SK-N-SH (cell line): ENCODE data around the gene KBTBD4. TPM values are rescaled to one million over a fixed set of nuclear protein-coding genes. Genes with fewer than 3 reads are reported as not detected.

Experiments used
- CTCF ChIA-PET: fragments of 300-600, 350-600 bp; formaldehyde crosslinking; extraction: SDS; loops from one replicate; lab custom pipeline; 2021; lab: Yijun Ruan, JAX
- POLR2A ChIA-PET: fragments of 350-600 bp; sonication (Branson Sonifier 250); formaldehyde crosslinking; extraction: SDS; loops from one replicate; lab custom pipeline; 2020; ENCODE audit warnings: antibody characterized with exemption, inconsistent platforms; lab: Yijun Ruan, JAX
- DNase-seq: peaks from one replicate; pipeline ENCODE4 v3.0.0; 2012
- H2AFZ ChIP-seq: fragments of 200-600 bp; sonication (generic); 2 replicates; pipeline ENCODE4 v1.8.1; 2016; ENCODE audit warnings: antibody characterized with exemption, mild to moderate bottlenecking, low read depth
- H3F3A ChIP-seq: fragments of 200-600 bp; sonication (generic); replicated peaks from 2 replicates; pipeline ENCODE3; 2016; ENCODE audit warnings: antibody characterized with exemption, mild to moderate bottlenecking; ENCODE audit not compliant: insufficient read depth
- H3K27ac ChIP-seq, 2 experiments: fragments of 200-500 bp in 1 of 2; fragments of 200-600 bp in 1 of 2; sonication (Bioruptor generic) in 1 of 2; sonication (generic), shearing (Covaris generic) in 1 of 2; 2 replicates each; pipeline versions ENCODE4 v1.5.1 to v1.6.1; 2014 to 2016; ENCODE audit warnings: low read depth in 2 of 2, inconsistent platforms in 1 of 2, low read length in 1 of 2, mild to moderate bottlenecking in 1 of 2, mixed read lengths in 1 of 2
- H3K27me3 ChIP-seq: fragments of 200-600 bp; sonication (generic), shearing (Covaris generic); 2 replicates; pipeline ENCODE4 v1.6.1; 2016; ENCODE audit warnings: mixed run types; ENCODE audit not compliant: insufficient read depth
- H3K36me3 ChIP-seq, 2 experiments: fragments of 200-500 bp in 1 of 2; fragments of 200-600 bp in 1 of 2; sonication (Bioruptor generic) in 1 of 2; sonication (generic) in 1 of 2; replicated peaks in 1 of 2; 2 replicates each; pipeline versions ENCODE3 to v1.5.1; 2014 to 2016; ENCODE audit warnings: low read length in 1 of 2, mild to moderate bottlenecking in 1 of 2; ENCODE audit not compliant: insufficient read depth in 2 of 2, control insufficient read depth in 1 of 2
- H3K4me1 ChIP-seq, 2 experiments: fragments of 200-500 bp in 1 of 2; fragments of 200-600 bp in 1 of 2; sonication (Bioruptor generic) in 1 of 2; sonication (generic), shearing (Covaris generic) in 1 of 2; 2 replicates each; pipeline versions ENCODE4 v1.5.1 to v1.6.1; 2014 to 2016; ENCODE audit warnings: low read depth in 1 of 2, low read length in 1 of 2, mixed run types in 1 of 2; ENCODE audit not compliant: insufficient read depth in 2 of 2, control insufficient read depth in 1 of 2
- H3K4me2 ChIP-seq: fragments of 200-600 bp; sonication (generic), shearing (Covaris generic); 2 replicates; pipeline ENCODE4 v1.6.1; 2017; ENCODE audit warnings: mixed run types
- H3K4me3 ChIP-seq, 2 experiments: fragments of 200-500 bp in 1 of 2; fragments of 200-600 bp in 1 of 2; sonication (Bioruptor generic) in 1 of 2; sonication (generic), shearing (Covaris generic) in 1 of 2; 2 replicates each; pipeline versions ENCODE4 v1.5.1 to v1.8.1; 2014 to 2016; ENCODE audit warnings: low read depth in 2 of 2, inconsistent platforms in 1 of 2, low read length in 1 of 2, mild to moderate bottlenecking in 1 of 2, mixed read lengths in 1 of 2, moderate library complexity in 1 of 2
- H3K79me2 ChIP-seq: fragments of 200-600 bp; sonication (generic); 2 replicates; pipeline ENCODE4 v1.8.1; 2017; ENCODE audit warnings: mild to moderate bottlenecking; ENCODE audit not compliant: insufficient read depth
- H3K9ac ChIP-seq: fragments of 200-600 bp; sonication (generic); 2 replicates; pipeline ENCODE4 v1.6.1; 2017; ENCODE audit warnings: mixed run types
- H3K9me2 ChIP-seq: fragments of 200-600 bp; sonication (generic); 2 replicates; pipeline ENCODE4 v1.6.1; 2017; ENCODE audit warnings: mixed run types
- H3K9me3 ChIP-seq: fragments of 200-600 bp; sonication (generic); 2 replicates; pipeline ENCODE4 v1.6.1; 2017; ENCODE audit warnings: mixed run types, mild to moderate bottlenecking, moderate library complexity
- H4K20me1 ChIP-seq: fragments of 200-600 bp; sonication (generic); 2 replicates; pipeline ENCODE4 v1.6.1; 2017; ENCODE audit warnings: mild to moderate bottlenecking, mixed run types; ENCODE audit not compliant: insufficient read depth
- CHD2 ChIP-seq: fragments of 150-350 bp; IDR thresholded peaks from 2 replicates; pipeline ENCODE4 v1.6.1; 2018; ENCODE audit warnings: low read length; ENCODE audit not compliant: partially characterized antibody
- ELF1 ChIP-seq: IDR thresholded peaks from 2 replicates; pipeline ENCODE4 v1.4.0; 2012
- FOSL2 ChIP-seq: IDR thresholded peaks from 2 replicates; pipeline ENCODE4 v1.4.0; 2012; ENCODE audit warnings: low read depth, mild to moderate bottlenecking, moderate library complexity, borderline replicate concordance
- FOXJ3 ChIP-seq: sonication (generic); formaldehyde crosslinking; IDR thresholded peaks from 2 replicates; pipeline ENCODE4 v1.5.1; 2020; ENCODE audit warnings: mild to moderate bottlenecking, missing genetic modification reagents
- FOXM1 ChIP-seq: IDR thresholded peaks from 2 replicates; pipeline ENCODE4 v1.4.0; 2012; ENCODE audit warnings: low read depth, mild to moderate bottlenecking
- GABPA ChIP-seq: IDR thresholded peaks from 2 replicates; pipeline ENCODE4 v1.4.0; 2012; ENCODE audit warnings: low read depth, mild to moderate bottlenecking
- GATA2 ChIP-seq: sonication (generic); formaldehyde crosslinking; IDR thresholded peaks from 2 replicates; pipeline ENCODE4 v1.5.0; 2020; ENCODE audit warnings: mild to moderate bottlenecking, missing genetic modification reagents
- MXI1 ChIP-seq: IDR thresholded peaks from 2 replicates; pipeline ENCODE4 v1.6.1; 2012; ENCODE audit warnings: mild to moderate bottlenecking, low read depth, low read length, improper control_type of control experiment
- NFIC ChIP-seq: IDR thresholded peaks from 2 replicates; pipeline ENCODE4 v1.4.0; 2012; ENCODE audit warnings: borderline replicate concordance
- NRF1 ChIP-seq: IDR thresholded peaks from 2 replicates; pipeline ENCODE4 v1.6.1; 2012; ENCODE audit warnings: low read depth, mild to moderate bottlenecking, low read length
- POLR2AphosphoS5 ChIP-seq: IDR thresholded peaks from 2 replicates; pipeline ENCODE4 v1.6.1; 2012; ENCODE audit warnings: low read depth, low read length
- RCOR1 ChIP-seq: fragments of 150-350 bp; IDR thresholded peaks from 2 replicates; pipeline ENCODE4 v1.6.1; 2017; ENCODE audit warnings: antibody characterized with exemption, low read length
- SMC3 ChIP-seq: IDR thresholded peaks from 2 replicates; pipeline ENCODE4 v1.6.1; 2012; ENCODE audit warnings: low read depth, low read length, improper control_type of control experiment
- TEAD4 ChIP-seq: IDR thresholded peaks from 2 replicates; pipeline ENCODE4 v1.4.0; 2012; ENCODE audit warnings: mild to moderate bottlenecking, borderline replicate concordance; ENCODE audit not compliant: insufficient read depth
- YY1 ChIP-seq: IDR thresholded peaks from 2 replicates; pipeline ENCODE4 v1.4.0; 2012; ENCODE audit warnings: low read depth, mild to moderate bottlenecking
- WGBS: methylation state at CpG from one replicate; pipeline ENCODE4 v1.1.6; 2017; ENCODE audit warnings: low lambda C conversion rate; 5-methylcytosine and 5-hydroxymethylcytosine counted together
- polyA plus RNA-seq, 3 experiments: library from polyadenylated mRNA; depleted of rRNA; stranded (reverse); fragments of >200 nt; gene quantifications; 2 replicates each; pipeline ENCODE4 v1.2.3, GENCODE V29; 2012
- TF ChIP-seq, protein P1 (sequence below): fragments of 200-600 bp; sonication (generic); IDR thresholded peaks from 2 replicates; pipeline ENCODE4 v1.6.1; 2017; ENCODE audit warnings: antibody characterized with exemption, mild to moderate bottlenecking, moderate library complexity
- TF ChIP-seq, protein P2 (sequence below): IDR thresholded peaks from 2 replicates; pipeline ENCODE4 v1.6.1; 2012; ENCODE audit warnings: mild to moderate bottlenecking, low read depth, low read length, moderate library complexity
- TF ChIP-seq, protein P3 (sequence below): IDR thresholded peaks from 2 replicates; pipeline ENCODE4 v1.4.0; 2012; ENCODE audit warnings: low read depth

Gene KBTBD4
- polyA plus RNA-seq, 1 of the 3 experiments (the other 2 are of a cell fraction) = 16.8 TPM

- H3K27ac ChIP-seq = no peak overlapping the region
- TF ChIP-seq, protein P1, sequence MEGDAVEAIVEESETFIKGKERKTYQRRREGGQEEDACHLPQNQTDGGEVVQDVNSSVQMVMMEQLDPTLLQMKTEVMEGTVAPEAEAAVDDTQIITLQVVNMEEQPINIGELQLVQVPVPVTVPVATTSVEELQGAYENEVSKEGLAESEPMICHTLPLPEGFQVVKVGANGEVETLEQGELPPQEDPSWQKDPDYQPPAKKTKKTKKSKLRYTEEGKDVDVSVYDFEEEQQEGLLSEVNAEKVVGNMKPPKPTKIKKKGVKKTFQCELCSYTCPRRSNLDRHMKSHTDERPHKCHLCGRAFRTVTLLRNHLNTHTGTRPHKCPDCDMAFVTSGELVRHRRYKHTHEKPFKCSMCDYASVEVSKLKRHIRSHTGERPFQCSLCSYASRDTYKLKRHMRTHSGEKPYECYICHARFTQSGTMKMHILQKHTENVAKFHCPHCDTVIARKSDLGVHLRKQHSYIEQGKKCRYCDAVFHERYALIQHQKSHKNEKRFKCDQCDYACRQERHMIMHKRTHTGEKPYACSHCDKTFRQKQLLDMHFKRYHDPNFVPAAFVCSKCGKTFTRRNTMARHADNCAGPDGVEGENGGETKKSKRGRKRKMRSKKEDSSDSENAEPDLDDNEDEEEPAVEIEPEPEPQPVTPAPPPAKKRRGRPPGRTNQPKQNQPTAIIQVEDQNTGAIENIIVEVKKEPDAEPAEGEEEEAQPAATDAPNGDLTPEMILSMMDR = no peak
- no peak for TF ChIP-seq GATA2 (CRISPR knock-in tag)
- TF ChIP-seq POLR2AphosphoS5 = no peak
- TF ChIP-seq TEAD4 = no peak
- TF ChIP-seq FOXM1 = no peak
- TF ChIP-seq MXI1 = no peak
- TF ChIP-seq FOXJ3 (CRISPR knock-in tag) = no peak
- no peak for TF ChIP-seq CHD2
- TF ChIP-seq, protein P2, sequence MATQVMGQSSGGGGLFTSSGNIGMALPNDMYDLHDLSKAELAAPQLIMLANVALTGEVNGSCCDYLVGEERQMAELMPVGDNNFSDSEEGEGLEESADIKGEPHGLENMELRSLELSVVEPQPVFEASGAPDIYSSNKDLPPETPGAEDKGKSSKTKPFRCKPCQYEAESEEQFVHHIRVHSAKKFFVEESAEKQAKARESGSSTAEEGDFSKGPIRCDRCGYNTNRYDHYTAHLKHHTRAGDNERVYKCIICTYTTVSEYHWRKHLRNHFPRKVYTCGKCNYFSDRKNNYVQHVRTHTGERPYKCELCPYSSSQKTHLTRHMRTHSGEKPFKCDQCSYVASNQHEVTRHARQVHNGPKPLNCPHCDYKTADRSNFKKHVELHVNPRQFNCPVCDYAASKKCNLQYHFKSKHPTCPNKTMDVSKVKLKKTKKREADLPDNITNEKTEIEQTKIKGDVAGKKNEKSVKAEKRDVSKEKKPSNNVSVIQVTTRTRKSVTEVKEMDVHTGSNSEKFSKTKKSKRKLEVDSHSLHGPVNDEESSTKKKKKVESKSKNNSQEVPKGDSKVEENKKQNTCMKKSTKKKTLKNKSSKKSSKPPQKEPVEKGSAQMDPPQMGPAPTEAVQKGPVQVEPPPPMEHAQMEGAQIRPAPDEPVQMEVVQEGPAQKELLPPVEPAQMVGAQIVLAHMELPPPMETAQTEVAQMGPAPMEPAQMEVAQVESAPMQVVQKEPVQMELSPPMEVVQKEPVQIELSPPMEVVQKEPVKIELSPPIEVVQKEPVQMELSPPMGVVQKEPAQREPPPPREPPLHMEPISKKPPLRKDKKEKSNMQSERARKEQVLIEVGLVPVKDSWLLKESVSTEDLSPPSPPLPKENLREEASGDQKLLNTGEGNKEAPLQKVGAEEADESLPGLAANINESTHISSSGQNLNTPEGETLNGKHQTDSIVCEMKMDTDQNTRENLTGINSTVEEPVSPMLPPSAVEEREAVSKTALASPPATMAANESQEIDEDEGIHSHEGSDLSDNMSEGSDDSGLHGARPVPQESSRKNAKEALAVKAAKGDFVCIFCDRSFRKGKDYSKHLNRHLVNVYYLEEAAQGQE = no peak
- TF ChIP-seq NFIC = no peak
- no peak for TF ChIP-seq RCOR1
- TF ChIP-seq YY1 = no peak
- no peak for TF ChIP-seq ELF1
- TF ChIP-seq NRF1 = no peak
- no peak for TF ChIP-seq SMC3
- TF ChIP-seq GABPA = no peak
- TF ChIP-seq FOSL2 = no peak
- TF ChIP-seq, protein P3, sequence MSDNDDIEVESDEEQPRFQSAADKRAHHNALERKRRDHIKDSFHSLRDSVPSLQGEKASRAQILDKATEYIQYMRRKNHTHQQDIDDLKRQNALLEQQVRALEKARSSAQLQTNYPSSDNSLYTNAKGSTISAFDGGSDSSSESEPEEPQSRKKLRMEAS = no peak
- POLR2A ChIA-PET = no interaction called here
- 87% methylated on average over 8 of the region's 8 CpGs for WGBS
- no peaks in the 10 kb centered on the region for H3K4me1 ChIP-seq
- H4K20me1 ChIP-seq = no peaks in the 10 kb centered on the region
- H3K4me2 ChIP-seq = no peak overlapping the region
- H3K79me2 ChIP-seq = no peaks in the 10 kb centered on the region
- H3F3A ChIP-seq = peaks cover under 1% of the 10 kb centered on the region
- CTCF ChIA-PET = interaction anchor here (1.3 kb wide), 1 partner anchor 483 kb away, joined by 3 read pairs; no protein-coding TSS in a partner anchor
- no peak overlapping the region for H3K9ac ChIP-seq
- peaks cover 59 to 81% of the 10 kb centered on the region in 2 experiments for H3K36me3 ChIP-seq
- no peak overlapping the region for H2AFZ ChIP-seq
- DNase-seq = no peak
- H3K27me3 ChIP-seq = no peaks in the 10 kb centered on the region
- no peaks in the 10 kb centered on the region for H3K9me2 ChIP-seq
- H3K4me3 ChIP-seq = no peak overlapping the region
- no peaks in the 10 kb centered on the region for H3K9me3 ChIP-seq
Measured at GRCh38 chr11:47626234-47626633, 47.5 kb upstream of the KBTBD4 start.
